ENCODE results near the gene FGF14.

FGF14 gene

DNA sequence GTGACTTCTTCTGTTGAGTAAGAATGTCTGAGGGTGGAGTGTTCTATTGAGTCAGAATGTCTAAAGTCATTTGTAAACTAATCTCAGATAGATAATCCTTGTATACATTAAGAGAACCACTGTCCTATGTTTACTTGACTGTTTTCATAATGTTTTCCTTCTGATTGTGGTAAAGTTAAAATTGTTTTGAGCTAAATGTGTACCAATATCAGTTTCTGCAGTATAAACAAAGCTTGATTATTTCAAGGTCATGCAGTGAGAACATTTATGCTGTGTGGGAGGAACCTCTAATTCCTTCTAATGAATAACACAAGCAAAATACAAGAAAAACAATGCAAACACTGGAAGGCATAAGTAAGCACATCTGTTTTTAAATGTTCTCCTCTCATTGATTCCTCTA lies 434.6 kb downstream of the FGF14 start:
- no peak for DNase-seq

DNA sequence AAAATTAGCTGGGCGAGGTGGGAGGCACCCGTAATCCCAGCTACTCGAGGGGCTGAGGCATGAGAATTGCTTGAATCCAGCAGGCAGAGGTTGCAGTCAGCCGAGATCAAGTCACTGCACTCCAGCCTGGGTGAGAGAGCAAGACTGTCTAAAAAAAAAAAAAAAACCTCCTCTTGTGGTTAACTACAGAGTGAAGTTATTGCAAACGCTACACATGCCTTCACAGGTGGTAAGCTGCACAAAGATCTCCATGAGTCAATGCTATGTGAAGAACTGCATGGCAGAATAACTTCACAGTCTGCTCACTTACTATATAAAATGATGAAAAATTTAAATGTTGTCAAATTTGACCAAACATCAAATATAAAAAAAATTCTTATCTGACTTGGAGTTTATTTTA lies 436.8 kb downstream of the FGF14 start:
- no peak for DNase-seq

- no peak for DNase-seq
These were observed 442.8 kb downstream of the FGF14 start for GRCh38 chr13:101959016-101959415.

GRCh38 chr13:101955764-101956163 lies 446.1 kb downstream of the FGF14 start:
- no peak for DNase-seq

DNA sequence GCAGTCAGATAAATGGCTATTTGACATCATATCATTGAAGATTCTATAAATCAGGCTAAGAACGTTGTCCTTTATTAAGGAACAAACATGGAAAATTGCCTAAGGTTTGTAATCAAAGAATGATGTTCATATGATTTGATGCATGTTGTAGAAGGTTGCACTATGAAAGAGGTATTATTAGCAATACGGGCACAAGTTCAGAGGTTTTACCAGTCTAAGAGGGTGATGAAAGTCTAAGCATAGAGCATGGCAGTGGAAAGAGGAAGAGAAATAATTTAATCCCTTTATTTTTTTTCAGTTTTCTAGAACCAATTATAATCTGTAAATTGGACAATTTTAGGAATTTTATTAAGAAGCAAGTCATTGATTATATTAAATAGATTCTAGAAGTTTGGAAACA lies 450.7 kb downstream of the FGF14 start:
- DNase-seq = no peak

DNA sequence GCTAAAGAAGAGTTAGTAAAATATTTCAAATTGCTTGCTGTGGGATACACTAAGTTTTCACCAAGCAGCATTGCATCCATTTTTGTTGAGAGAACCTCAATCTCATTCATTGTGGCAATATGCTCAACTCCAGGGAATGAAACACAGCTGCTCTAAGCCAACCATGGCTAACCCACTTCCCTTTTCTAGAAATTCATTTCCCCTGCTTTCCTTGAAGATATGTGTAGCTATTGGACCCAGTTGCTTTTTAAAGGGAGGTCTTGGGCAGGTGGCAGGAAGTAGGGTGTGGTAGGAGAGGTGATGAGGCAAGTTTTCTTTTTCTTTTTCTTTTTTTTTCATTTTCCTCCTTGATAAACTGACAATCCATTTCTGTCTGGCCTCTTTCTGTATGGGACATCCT lies 452.2 kb downstream of the FGF14 start:
- no peak for DNase-seq

DNA sequence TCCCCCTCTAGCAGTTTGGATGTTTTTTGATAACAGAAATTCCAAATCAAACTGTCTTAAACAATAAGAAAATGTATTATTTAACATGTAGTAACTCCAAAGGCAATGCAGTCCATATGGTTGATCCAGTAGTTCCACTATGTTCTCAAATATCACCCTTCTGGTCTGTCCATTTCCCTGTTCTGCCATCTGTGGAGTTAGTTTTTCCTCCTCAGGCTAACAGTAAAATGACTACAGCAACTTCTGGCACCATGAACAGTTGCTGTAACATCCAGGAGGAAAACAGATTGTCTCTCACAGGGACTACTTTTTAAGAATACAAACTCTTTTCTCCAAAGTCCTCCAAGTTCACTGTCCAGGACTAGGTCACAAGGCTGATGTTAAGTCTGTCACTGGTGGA lies 455.4 kb downstream of the FGF14 start:
- DNase-seq = no peak

- no peak for DNase-seq
These were observed 456.4 kb downstream of the FGF14 start for GRCh38 chr13:101945435-101945834.

- no peak for DNase-seq
These were observed 457.3 kb downstream of the FGF14 start for GRCh38 chr13:101944521-101944920.

DNA sequence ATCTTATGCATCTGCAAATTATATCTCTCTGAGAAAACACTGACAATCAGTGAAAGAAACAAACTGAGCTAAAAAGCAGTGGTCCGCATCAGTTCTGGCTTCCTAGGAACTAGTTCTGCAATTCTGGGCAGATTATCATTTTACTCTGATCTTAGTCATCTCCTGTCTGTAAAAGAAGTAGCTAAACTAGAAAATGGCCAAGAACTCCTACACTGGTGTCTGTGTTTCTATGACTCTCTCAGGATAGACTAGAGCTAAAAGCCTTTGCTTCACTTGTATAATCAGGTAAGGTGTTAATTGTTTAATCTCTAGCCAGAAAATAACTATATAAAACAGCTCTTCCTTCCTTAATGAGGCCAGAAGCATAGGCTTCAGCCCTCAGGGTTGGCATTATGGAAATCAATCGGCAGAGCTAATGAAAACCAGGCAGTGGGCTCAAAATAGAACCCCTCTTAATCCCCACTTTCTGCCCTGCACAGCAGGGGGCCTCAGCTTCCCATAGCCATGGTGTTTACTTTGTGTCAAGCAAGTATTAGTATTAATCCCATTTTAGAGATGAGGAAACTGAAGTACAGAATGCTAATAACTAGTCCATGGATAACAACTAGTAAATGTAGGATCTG lies 459.2 kb downstream of the FGF14 start:
- no peak for DNase-seq

DNA sequence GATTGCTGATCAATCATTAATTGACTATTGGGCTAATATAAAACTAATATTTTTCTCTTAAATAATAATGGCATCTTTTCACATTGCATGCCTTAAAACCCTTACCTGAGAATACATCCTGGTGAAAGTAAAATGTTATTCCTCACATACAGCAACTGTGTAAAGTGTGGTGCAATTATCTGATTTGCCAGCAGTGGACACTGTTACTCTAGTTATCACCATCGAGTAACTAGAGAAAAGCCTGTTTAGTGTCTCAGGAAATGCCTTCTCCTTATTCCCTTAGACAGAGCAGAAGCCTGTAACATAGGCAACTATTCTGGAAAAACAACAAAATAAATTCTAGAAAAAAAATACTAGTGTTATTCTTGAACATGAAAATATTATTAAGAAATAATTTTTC lies 459.8 kb downstream of the FGF14 start:
- DNase-seq = no peak

DNA sequence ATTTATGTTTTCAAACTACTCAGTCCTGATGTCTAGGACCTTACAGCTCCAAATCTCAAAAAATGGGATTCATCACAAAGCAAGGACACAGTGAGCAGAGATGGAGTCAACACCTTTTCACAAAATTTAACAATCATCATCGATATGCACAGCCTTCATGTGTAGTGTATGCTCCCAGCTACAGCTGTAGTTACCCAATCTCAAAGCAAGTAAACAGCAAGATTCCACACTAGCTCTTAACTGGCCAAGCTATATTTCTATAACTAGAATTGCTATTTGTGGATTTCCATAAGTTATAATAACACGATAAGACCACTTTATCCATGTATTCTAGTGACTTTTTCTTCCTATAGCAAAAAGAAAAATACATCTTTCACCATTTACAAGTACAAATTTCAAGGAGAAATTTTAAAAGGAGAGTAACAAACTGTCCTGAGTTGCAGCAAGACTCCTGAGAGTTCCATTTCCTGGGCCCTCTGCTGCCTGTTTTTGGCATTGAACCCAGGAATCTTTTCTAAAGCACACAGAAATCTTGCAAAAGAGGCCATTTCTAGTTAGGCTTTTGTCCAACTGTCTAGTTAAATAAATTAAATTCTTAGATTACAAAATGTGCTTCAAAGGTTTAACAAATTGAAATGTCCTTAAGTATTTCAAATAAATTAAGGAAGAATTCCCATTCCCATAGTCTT lies 460.6 kb downstream of the FGF14 start:
- DNase-seq = no peak

DNA sequence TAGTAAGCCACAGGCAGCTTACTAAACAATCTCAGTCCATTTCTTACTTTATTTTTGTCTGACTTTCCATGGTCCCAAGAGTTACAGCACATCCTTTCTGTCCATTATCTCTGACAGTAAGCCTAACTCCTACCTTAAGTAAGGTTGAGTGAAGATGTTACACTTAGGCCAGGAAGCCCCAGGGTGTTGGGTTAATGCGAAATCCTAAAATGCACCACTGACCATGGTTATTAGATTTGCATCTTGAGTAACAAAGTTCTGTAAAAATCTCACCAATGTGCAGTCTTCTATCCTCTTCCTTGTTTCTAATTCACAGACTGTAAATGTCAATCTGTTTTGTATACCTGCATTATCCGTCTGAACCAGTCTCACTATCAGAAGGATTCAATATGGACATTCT lies 462.5 kb downstream of the FGF14 start:
- no peak for DNase-seq

GRCh38 chr13:101935828-101936227 lies 466.0 kb downstream of the FGF14 start:
- no peak for DNase-seq

DNA sequence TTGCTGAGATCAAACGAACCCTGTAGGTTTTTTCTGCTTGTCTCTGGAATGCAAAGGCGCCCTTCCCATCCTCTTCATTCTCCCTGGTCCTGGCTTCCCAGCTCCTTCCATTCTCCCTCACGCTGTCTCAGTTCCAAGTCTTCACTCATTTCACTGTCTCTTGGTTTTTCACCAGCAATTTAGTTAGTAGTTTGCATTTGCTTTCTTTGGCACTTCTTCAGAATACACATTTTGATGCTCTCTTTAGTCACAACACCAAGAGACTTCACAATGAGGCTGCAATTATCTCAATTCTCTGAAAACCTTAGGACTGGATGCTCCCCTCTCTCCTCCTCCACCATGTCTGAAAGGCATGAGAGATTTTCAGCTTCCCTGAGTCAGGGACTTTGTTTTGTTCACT lies 470.7 kb downstream of the FGF14 start:
- DNase-seq = no peak

DNA sequence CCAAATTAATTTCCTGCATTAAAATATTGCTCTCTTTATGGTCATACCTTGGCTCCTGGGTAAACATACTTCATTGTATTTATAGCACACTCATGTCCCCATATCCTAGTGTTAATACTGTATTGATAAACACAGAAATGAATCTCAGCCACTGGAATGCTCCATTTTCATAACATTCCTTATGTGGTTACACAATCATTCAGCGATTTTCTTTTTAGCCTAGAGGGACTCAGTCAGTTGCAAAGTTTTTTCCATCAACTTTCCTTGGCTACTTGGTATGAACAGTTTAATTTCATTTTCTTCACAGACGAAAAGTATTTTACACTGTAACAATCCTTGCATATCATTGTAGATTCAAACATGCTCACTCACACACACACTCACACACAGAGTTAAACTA lies 471.5 kb downstream of the FGF14 start:
- no peak for DNase-seq

- DNase-seq = no peak
These were observed 476.1 kb downstream of the FGF14 start for GRCh38 chr13:101925731-101926130.

- no peak for DNase-seq
These were observed 482.2 kb downstream of the FGF14 start for GRCh38 chr13:101919541-101920181.

DNA sequence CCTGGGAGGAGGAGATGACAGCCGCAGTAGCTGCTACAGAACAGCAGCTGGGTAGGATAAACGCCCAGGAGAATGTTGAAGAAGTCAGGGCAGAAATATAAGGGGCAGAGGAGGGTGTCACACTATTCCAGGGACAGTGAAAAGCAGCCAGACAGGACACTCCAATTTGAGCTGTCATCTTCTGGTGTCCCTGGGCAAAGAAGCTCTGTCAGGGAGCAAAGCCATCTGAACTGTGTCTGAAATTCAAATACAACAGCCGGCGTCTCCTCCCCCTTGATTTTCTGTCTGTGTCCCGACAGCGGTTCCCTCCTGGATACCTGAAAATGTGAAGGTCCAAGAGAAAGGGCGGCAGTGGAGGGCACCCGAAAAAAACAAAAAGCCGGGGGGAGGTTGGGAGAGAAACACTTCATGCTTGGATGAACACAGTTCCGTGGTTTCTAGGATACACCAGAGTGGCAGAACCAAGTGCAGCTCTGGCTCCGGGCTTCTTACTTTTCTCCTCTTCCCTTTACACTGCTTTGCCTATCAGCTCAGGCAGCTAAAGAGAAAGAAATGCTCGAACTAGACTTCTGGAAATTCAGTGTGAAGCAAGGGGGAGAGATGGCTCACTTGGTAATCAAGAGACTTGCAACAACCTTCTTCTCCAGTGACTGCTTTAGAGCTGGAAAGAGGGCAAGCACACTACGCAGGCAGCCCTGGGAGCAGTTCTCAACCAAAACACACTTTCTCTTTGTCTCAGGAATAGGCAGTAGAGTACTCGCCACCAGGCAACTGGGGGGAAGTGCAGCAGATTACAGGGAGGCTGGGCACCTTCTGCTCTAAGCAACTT lies 483.8 kb downstream of the FGF14 start:
- DNase-seq = no peak

- no peak for DNase-seq
These were observed 484.4 kb downstream of the FGF14 start for GRCh38 chr13:101917475-101917810.

- DNase-seq = no peak
These were observed 484.9 kb downstream of the FGF14 start for GRCh38 chr13:101916775-101917474.

DNA sequence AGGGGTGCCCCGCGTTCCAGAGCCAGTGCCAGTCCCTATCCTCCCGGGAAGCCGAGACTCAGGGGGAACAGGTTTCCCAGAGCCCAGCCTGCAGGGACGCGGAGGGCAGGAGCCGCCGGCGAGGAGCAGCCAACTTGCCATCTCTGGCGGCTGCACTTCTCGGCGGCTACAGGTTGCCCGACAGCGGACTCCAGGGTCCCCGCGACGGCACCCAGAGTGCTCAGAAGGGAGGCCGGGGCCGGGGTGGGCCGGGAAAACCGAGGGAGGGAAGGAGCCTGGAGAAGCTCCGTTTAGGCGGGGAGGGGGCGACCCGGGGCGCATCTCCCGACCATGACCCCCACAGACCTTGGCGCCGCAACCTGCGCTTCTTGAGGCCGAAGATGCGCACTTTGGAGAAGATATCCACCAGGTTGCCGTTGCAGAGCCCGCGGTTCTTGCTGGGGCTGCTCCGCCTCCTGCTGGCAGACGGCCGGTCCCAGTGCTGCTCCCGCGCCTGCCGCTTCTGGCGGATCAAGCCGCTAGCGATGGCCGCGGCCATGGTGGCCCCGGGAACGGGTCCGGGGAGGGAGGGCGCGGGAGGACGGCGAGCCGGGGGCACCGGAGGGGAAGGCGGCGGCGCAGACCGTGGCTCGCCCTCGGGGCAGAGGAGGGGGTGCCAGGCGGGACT lies 485.6 kb downstream of the FGF14 start:
- no peak for DNase-seq

DNA sequence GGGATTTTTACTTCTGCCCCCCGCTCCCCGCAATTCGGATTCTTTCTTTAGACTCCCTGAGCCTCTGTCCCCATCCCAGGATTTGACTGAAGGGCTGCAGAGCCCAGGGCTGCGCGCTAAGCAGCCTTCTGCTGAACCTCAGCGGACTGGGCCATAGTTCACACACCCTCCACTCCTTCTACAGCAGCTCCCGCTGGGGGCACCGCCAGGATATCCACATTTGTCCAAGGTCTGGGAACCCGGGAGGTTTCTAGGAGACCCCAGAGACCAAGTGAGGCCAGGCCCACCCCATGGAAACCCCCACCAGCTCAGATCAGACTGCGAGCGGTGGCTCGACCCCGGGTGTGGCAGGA lies 486.1 kb downstream of the FGF14 start:
- DNase-seq = no peak
